DOHH2 (cell line): ENCODE results near the gene XKR7.

Experiments
- H3F3A ChIP-seq: fragments of 200-600 bp; sonication (generic), shearing (Covaris generic); 2 replicates; pipeline ENCODE4 v1.6.0; 2016; ENCODE audit warnings: antibody characterized with exemption, mild to moderate bottlenecking; ENCODE audit not compliant: control insufficient read depth, insufficient read depth
- H3K27ac ChIP-seq: fragments of 200-600 bp; sonication (generic); 2 replicates; pipeline ENCODE4 v1.5.1; 2014; ENCODE audit warnings: low read depth, mild to moderate bottlenecking, low read length, moderate library complexity
- H3K27me3 ChIP-seq: fragments of 200-600 bp; sonication (generic); 2 replicates; pipeline ENCODE4 v1.6.1; 2014; ENCODE audit warnings: mild to moderate bottlenecking, low read length, mixed read lengths; ENCODE audit not compliant: control insufficient read depth
- H3K36me3 ChIP-seq: fragments of 200-600 bp; sonication (generic); 2 replicates; pipeline ENCODE4 v1.6.1; 2014; ENCODE audit warnings: mild to moderate bottlenecking, low read length, moderate library complexity, mixed read lengths; ENCODE audit not compliant: control insufficient read depth
- H3K4me1 ChIP-seq: fragments of 200-600 bp; sonication (generic); 2 replicates; pipeline ENCODE4 v1.6.1; 2014; ENCODE audit warnings: mild to moderate bottlenecking, low read length, mixed read lengths; ENCODE audit not compliant: control insufficient read depth
- H3K4me2 ChIP-seq: fragments of 200-600 bp; sonication (generic); 2 replicates; pipeline ENCODE4 v1.6.0; 2014; ENCODE audit warnings: mild to moderate bottlenecking, low read length, moderate library complexity
- H3K4me3 ChIP-seq: fragments of 200-600 bp; sonication (generic); 2 replicates; pipeline ENCODE4 v1.5.1; 2014; ENCODE audit warnings: mild to moderate bottlenecking, low read length, mixed read lengths
- H3K79me2 ChIP-seq: fragments of 200-600 bp; sonication (generic); 2 replicates; pipeline ENCODE4 v1.6.1; 2014; ENCODE audit warnings: mild to moderate bottlenecking, low read length, mixed read lengths; ENCODE audit not compliant: control insufficient read depth
- H3K9me2 ChIP-seq: fragments of 200-600 bp; sonication (generic); replicated peaks from 2 replicates; pipeline ENCODE4 v1.6.1; 2014; ENCODE audit warnings: mild to moderate bottlenecking, low read length, mixed read lengths; ENCODE audit not compliant: control insufficient read depth
- H3K9me3 ChIP-seq: fragments of 200-600 bp; sonication (generic); 2 replicates; pipeline ENCODE4 v1.6.1; 2014; ENCODE audit warnings: antibody characterized with exemption, low read length, mixed read lengths; ENCODE audit not compliant: control insufficient read depth, insufficient read depth
- H4K20me1 ChIP-seq: fragments of 200-600 bp; sonication (generic); 2 replicates; pipeline ENCODE4 v1.6.0; 2014; ENCODE audit warnings: low read depth, mild to moderate bottlenecking, antibody characterized with exemption, low read length, moderate library complexity; ENCODE audit not compliant: control insufficient read depth, insufficient read depth
- EZH2phosphoT487 ChIP-seq: fragments of 200-600 bp; sonication (generic); IDR thresholded peaks from 2 replicates; pipeline ENCODE4 v1.6.1; 2017; ENCODE audit warnings: borderline replicate concordance, mild to moderate bottlenecking, antibody characterized with exemption, low read length, moderate library complexity, mixed read lengths
- TF ChIP-seq, protein P1 (sequence below): fragments of 200-600 bp; sonication (generic); IDR thresholded peaks from one replicate; pipeline ENCODE4 v1.5.1; 2014; ENCODE audit warnings: antibody characterized with exemption, mild to moderate bottlenecking, low read depth, low read length; ENCODE audit not compliant: poor library complexity, severe bottlenecking

The XKR7 gene

DNA sequence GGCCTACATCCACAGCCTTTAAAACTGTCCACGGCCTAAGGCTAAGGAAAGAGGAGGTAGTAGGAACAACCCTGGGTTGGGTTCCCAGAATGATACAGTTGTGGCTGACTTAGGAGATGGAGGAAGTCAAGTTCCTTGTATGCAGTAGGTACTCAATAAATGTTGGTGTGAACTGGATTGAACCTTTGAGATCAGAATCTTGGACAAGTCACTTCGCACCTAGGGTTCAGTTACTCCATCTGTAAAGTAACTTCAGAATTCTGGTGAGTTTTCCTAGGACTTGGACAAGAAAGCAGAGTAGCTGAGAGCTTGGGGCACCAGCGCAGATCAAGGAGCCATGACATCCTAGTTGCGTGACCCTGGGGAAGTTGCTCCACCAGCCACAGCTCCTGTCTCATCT lies 9.1 kb downstream of the XKR7 start:
- Histone ChIP-seq H3K9me2 (no peaks in the 10 kb centered on the region), H3K4me1 (no peaks in the 10 kb centered on the region), H3K9me3 (no peaks in the 10 kb centered on the region), H3K4me2 (no peak overlapping the region), H3K27ac (no peak overlapping the region), H3K36me3 (no peaks in the 10 kb centered on the region), H4K20me1 (no peaks in the 10 kb centered on the region), H3K79me2 (no peaks in the 10 kb centered on the region), H3K27me3 (peaks cover 17% of the 10 kb centered on the region), H3K4me3 (no peak overlapping the region), H3F3A (no peaks in the 10 kb centered on the region)
- TF ChIP-seq, protein P1, sequence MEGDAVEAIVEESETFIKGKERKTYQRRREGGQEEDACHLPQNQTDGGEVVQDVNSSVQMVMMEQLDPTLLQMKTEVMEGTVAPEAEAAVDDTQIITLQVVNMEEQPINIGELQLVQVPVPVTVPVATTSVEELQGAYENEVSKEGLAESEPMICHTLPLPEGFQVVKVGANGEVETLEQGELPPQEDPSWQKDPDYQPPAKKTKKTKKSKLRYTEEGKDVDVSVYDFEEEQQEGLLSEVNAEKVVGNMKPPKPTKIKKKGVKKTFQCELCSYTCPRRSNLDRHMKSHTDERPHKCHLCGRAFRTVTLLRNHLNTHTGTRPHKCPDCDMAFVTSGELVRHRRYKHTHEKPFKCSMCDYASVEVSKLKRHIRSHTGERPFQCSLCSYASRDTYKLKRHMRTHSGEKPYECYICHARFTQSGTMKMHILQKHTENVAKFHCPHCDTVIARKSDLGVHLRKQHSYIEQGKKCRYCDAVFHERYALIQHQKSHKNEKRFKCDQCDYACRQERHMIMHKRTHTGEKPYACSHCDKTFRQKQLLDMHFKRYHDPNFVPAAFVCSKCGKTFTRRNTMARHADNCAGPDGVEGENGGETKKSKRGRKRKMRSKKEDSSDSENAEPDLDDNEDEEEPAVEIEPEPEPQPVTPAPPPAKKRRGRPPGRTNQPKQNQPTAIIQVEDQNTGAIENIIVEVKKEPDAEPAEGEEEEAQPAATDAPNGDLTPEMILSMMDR: no peak
- TF ChIP-seq EZH2phosphoT487: no peak

DNA sequence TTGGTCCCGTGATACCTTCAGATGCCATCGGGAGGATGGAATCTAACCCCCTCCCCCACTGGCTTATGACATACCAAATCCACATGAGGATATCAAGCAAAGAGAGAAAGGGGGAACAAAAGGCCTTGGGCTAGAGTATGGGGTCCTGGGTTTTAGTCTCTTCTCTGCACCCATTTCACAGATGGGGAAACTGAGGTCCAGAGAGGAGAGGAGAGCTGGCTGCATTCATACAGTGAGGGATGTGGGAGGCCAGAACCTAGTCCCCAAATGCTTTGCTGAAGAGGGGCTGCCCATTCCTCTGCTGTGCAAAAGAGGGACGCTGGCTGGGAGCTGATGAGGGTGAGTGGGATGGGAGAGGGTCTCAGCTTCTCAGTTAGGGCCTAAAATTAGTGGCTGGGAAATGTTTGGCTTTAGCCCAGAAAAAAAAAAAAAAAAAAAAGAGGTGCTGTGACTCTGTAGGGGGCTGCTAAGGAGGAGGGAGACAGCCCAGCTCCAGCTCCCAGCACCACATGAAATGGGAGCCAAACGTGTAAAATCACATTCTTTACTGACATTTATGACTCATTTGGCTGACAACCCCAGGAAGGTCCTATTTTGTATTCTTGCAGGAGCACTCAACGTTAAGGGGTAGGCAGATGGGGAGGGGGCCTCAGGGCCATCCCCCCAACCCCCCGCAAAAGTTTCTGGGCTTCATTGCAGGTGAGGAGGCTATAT lies 11.9 kb downstream of the XKR7 start:
- no peaks in the 10 kb centered on the region for H3K4me1 ChIP-seq
- no peaks in the 10 kb centered on the region for H3F3A ChIP-seq
- no peak overlapping the region for H3K4me3 ChIP-seq
- H3K27ac ChIP-seq: no peak overlapping the region
- TF ChIP-seq EZH2phosphoT487: no peak
- TF ChIP-seq, protein P1: no peak
- H3K9me2 ChIP-seq: no peaks in the 10 kb centered on the region
- no peaks in the 10 kb centered on the region for H3K36me3 ChIP-seq
- H3K4me2 ChIP-seq: no peak overlapping the region
- H3K9me3 ChIP-seq: no peaks in the 10 kb centered on the region
- no peaks in the 10 kb centered on the region for H3K79me2 ChIP-seq
- no peaks in the 10 kb centered on the region for H4K20me1 ChIP-seq
- H3K27me3 ChIP-seq: peaks cover 23% of the 10 kb centered on the region

DNA sequence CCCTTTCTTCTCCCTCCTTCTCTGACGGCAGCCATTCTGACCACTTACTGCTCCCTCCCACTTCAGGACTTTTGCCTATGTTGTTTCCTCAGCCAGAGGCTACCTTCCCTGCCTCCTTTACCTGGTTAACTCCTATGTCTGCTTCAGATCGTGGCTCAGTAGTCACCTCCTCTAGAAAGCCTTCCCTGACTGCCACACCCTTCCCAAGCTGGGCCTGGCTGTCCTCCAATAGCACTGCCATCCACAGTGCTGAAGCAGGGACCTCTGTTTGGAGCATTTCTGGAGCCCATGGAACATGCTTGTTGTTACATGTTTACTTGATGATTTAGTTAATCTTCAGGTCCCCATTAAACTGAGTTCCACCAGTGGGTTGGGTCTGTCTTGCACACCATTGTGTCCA lies 13.8 kb downstream of the XKR7 start:
- Histone ChIP-seq H3K27ac (no peak overlapping the region), H3K4me1 (no peaks in the 10 kb centered on the region), H3F3A (no peaks in the 10 kb centered on the region), H3K36me3 (no peaks in the 10 kb centered on the region), H4K20me1 (no peaks in the 10 kb centered on the region), H3K4me2 (no peak overlapping the region), H3K4me3 (no peak overlapping the region), H3K79me2 (no peaks in the 10 kb centered on the region), H3K9me2 (no peaks in the 10 kb centered on the region), H3K9me3 (no peaks in the 10 kb centered on the region), H3K27me3 (peaks cover 17% of the 10 kb centered on the region)
- no peak for TF ChIP-seq EZH2phosphoT487
- TF ChIP-seq, protein P1: no peak
